SK-N-SH (cell line): Measurements from ENCODE around the gene LENG1. TPM values are rescaled to one million over a fixed set of nuclear protein-coding genes. Genes with fewer than 3 reads are reported as not detected.
A peak's percentile ranks its signal among the peaks of the same experiment; 100 is the strongest.

ENCODE experiments used
- CTCF ChIA-PET: fragments of 300-600, 350-600 bp; formaldehyde crosslinking; extraction: SDS; loops from one replicate; lab custom pipeline; 2021; lab: Yijun Ruan, JAX
- POLR2A ChIA-PET: fragments of 350-600 bp; sonication (Branson Sonifier 250); formaldehyde crosslinking; extraction: SDS; loops from one replicate; lab custom pipeline; 2020; ENCODE audit warnings: antibody characterized with exemption, inconsistent platforms; lab: Yijun Ruan, JAX
- DNase-seq: peaks from one replicate; pipeline ENCODE4 v3.0.0; 2012
- H2AFZ ChIP-seq: fragments of 200-600 bp; sonication (generic); 2 replicates; pipeline ENCODE4 v1.8.1; 2016; ENCODE audit warnings: antibody characterized with exemption, mild to moderate bottlenecking, low read depth
- H3F3A ChIP-seq: fragments of 200-600 bp; sonication (generic); replicated peaks from 2 replicates; pipeline ENCODE3; 2016; ENCODE audit warnings: antibody characterized with exemption, mild to moderate bottlenecking; ENCODE audit not compliant: insufficient read depth
- H3K27ac ChIP-seq, 2 experiments: fragments of 200-500 bp in 1 of 2; fragments of 200-600 bp in 1 of 2; sonication (Bioruptor generic) in 1 of 2; sonication (generic), shearing (Covaris generic) in 1 of 2; 2 replicates each; pipeline versions ENCODE4 v1.5.1 to v1.6.1; 2014 to 2016; ENCODE audit warnings: low read depth in 2 of 2, inconsistent platforms in 1 of 2, low read length in 1 of 2, mild to moderate bottlenecking in 1 of 2, mixed read lengths in 1 of 2
- H3K27me3 ChIP-seq: fragments of 200-600 bp; sonication (generic), shearing (Covaris generic); 2 replicates; pipeline ENCODE4 v1.6.1; 2016; ENCODE audit warnings: mixed run types; ENCODE audit not compliant: insufficient read depth
- H3K36me3 ChIP-seq, 2 experiments: fragments of 200-500 bp in 1 of 2; fragments of 200-600 bp in 1 of 2; sonication (Bioruptor generic) in 1 of 2; sonication (generic) in 1 of 2; replicated peaks in 1 of 2; 2 replicates each; pipeline versions ENCODE3 to v1.5.1; 2014 to 2016; ENCODE audit warnings: low read length in 1 of 2, mild to moderate bottlenecking in 1 of 2; ENCODE audit not compliant: insufficient read depth in 2 of 2, control insufficient read depth in 1 of 2
- H3K4me1 ChIP-seq, 2 experiments: fragments of 200-500 bp in 1 of 2; fragments of 200-600 bp in 1 of 2; sonication (Bioruptor generic) in 1 of 2; sonication (generic), shearing (Covaris generic) in 1 of 2; 2 replicates each; pipeline versions ENCODE4 v1.5.1 to v1.6.1; 2014 to 2016; ENCODE audit warnings: low read depth in 1 of 2, low read length in 1 of 2, mixed run types in 1 of 2; ENCODE audit not compliant: insufficient read depth in 2 of 2, control insufficient read depth in 1 of 2
- H3K4me2 ChIP-seq: fragments of 200-600 bp; sonication (generic), shearing (Covaris generic); 2 replicates; pipeline ENCODE4 v1.6.1; 2017; ENCODE audit warnings: mixed run types
- H3K4me3 ChIP-seq, 2 experiments: fragments of 200-500 bp in 1 of 2; fragments of 200-600 bp in 1 of 2; sonication (Bioruptor generic) in 1 of 2; sonication (generic), shearing (Covaris generic) in 1 of 2; 2 replicates each; pipeline versions ENCODE4 v1.5.1 to v1.8.1; 2014 to 2016; ENCODE audit warnings: low read depth in 2 of 2, inconsistent platforms in 1 of 2, low read length in 1 of 2, mild to moderate bottlenecking in 1 of 2, mixed read lengths in 1 of 2, moderate library complexity in 1 of 2
- H3K79me2 ChIP-seq: fragments of 200-600 bp; sonication (generic); 2 replicates; pipeline ENCODE4 v1.8.1; 2017; ENCODE audit warnings: mild to moderate bottlenecking; ENCODE audit not compliant: insufficient read depth
- H3K9ac ChIP-seq: fragments of 200-600 bp; sonication (generic); 2 replicates; pipeline ENCODE4 v1.6.1; 2017; ENCODE audit warnings: mixed run types
- H3K9me2 ChIP-seq: fragments of 200-600 bp; sonication (generic); 2 replicates; pipeline ENCODE4 v1.6.1; 2017; ENCODE audit warnings: mixed run types
- H3K9me3 ChIP-seq: fragments of 200-600 bp; sonication (generic); 2 replicates; pipeline ENCODE4 v1.6.1; 2017; ENCODE audit warnings: mixed run types, mild to moderate bottlenecking, moderate library complexity
- H4K20me1 ChIP-seq: fragments of 200-600 bp; sonication (generic); 2 replicates; pipeline ENCODE4 v1.6.1; 2017; ENCODE audit warnings: mild to moderate bottlenecking, mixed run types; ENCODE audit not compliant: insufficient read depth
- EP300 ChIP-seq, 2 experiments: IDR thresholded peaks; 2 replicates each; pipeline versions ENCODE4 v1.4.0 to v1.6.1; 2012; ENCODE audit warnings: borderline replicate concordance in 1 of 2, low read depth in 1 of 2, low read length in 1 of 2
- EZH2phosphoT487 ChIP-seq: fragments of 200-600 bp; sonication (generic); IDR thresholded peaks from 2 replicates; pipeline ENCODE4 v1.6.1; 2017; ENCODE audit warnings: low read depth, mixed run types, mild to moderate bottlenecking, antibody characterized with exemption, moderate library complexity, borderline replicate concordance
- FOXJ3 ChIP-seq: sonication (generic); formaldehyde crosslinking; IDR thresholded peaks from 2 replicates; pipeline ENCODE4 v1.5.1; 2020; ENCODE audit warnings: mild to moderate bottlenecking, missing genetic modification reagents
- JUND ChIP-seq: IDR thresholded peaks from 2 replicates; pipeline ENCODE4 v1.4.0; 2012
- NFIC ChIP-seq: IDR thresholded peaks from 2 replicates; pipeline ENCODE4 v1.4.0; 2012; ENCODE audit warnings: borderline replicate concordance
- NRF1 ChIP-seq: IDR thresholded peaks from 2 replicates; pipeline ENCODE4 v1.6.1; 2012; ENCODE audit warnings: low read depth, mild to moderate bottlenecking, low read length
- POLR2AphosphoS5 ChIP-seq: IDR thresholded peaks from 2 replicates; pipeline ENCODE4 v1.6.1; 2012; ENCODE audit warnings: low read depth, low read length
- RCOR1 ChIP-seq: fragments of 150-350 bp; IDR thresholded peaks from 2 replicates; pipeline ENCODE4 v1.6.1; 2017; ENCODE audit warnings: antibody characterized with exemption, low read length
- RFX5 ChIP-seq: IDR thresholded peaks from 2 replicates; pipeline ENCODE4 v1.6.1; 2012; ENCODE audit warnings: mild to moderate bottlenecking, improper control_type of control experiment, low read length
- RXRA ChIP-seq: IDR thresholded peaks from 2 replicates; pipeline ENCODE4 v1.4.0; 2012; ENCODE audit warnings: low read depth, mild to moderate bottlenecking, borderline replicate concordance
- SIN3A ChIP-seq: IDR thresholded peaks from 2 replicates; pipeline ENCODE4 v1.6.1; 2012; ENCODE audit warnings: low read depth, mild to moderate bottlenecking, low read length, moderate library complexity, borderline replicate concordance
- WGBS: methylation state at CpG from one replicate; pipeline ENCODE4 v1.1.6; 2017; ENCODE audit warnings: low lambda C conversion rate; 5-methylcytosine and 5-hydroxymethylcytosine counted together
- polyA plus RNA-seq, 3 experiments: library from polyadenylated mRNA; depleted of rRNA; stranded (reverse); fragments of >200 nt; gene quantifications; 2 replicates each; pipeline ENCODE4 v1.2.3, GENCODE V29; 2012
- TF ChIP-seq, protein P1 (sequence below): IDR thresholded peaks from 2 replicates; pipeline ENCODE4 v1.4.0; 2012; ENCODE audit warnings: low read depth
- TF ChIP-seq, protein P2 (sequence below): IDR thresholded peaks from 2 replicates; pipeline ENCODE4 v1.4.0; 2012; ENCODE audit warnings: low read depth, borderline replicate concordance
- TF ChIP-seq, protein P3 (sequence below): IDR thresholded peaks from 2 replicates; pipeline ENCODE4 v1.6.1; 2012; ENCODE audit warnings: mild to moderate bottlenecking, low read depth, low read length, moderate library complexity

Gene LENG1
- polyA plus RNA-seq, 1 of the 3 experiments (the other 2 are of a cell fraction): 11.4 TPM

DNA sequence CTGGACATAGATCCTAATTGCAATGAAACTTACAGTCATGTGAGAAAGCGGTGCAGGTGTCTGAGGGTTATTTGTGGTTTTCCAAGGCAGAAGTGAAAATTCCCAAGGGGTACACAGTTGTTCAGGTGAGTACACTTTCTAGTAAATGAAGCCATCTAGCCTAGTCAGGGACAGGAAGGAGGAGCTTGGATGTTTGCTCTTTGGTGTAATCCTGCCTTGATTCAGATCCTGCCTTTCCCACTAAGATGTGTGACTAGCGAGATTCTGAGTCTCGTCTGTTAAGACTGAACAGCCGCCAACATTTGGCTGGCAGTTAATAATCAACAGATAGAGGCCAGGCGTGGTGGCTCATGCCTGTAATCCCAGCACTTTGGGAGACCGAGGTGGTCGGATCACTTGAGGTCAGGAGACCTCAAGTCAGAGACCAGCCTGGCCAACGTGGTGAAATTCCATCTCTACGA, 43.7 kb upstream of the LENG1 start:
- ChIA-PET POLR2A (interaction anchor here (4.8 kb wide), 1 partner anchor 7 kb away, joined by 27 read pairs; no protein-coding TSS in a partner anchor), CTCF (interaction anchor here (2.0 kb wide), 1 partner anchor 35 kb away, joined by 6 read pairs; no protein-coding TSS in a partner anchor)
- H3K27ac ChIP-seq: peak overlapping the region in 1 of 2 experiments; percentile 4; a peak in 1 of 4 replicates
- WGBS: 64% methylated on average over 9 of the region's 9 CpGs
- H2AFZ ChIP-seq: no peak overlapping the region
- TF ChIP-seq, protein P1, sequence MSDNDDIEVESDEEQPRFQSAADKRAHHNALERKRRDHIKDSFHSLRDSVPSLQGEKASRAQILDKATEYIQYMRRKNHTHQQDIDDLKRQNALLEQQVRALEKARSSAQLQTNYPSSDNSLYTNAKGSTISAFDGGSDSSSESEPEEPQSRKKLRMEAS: no peak
- no peak for TF ChIP-seq NRF1
- TF ChIP-seq EZH2phosphoT487: no peak
- no peak for TF ChIP-seq SIN3A
- TF ChIP-seq RFX5: no peak
- no peak for TF ChIP-seq RXRA
- TF ChIP-seq, all 33 proteins: peak for 0
- Histone ChIP-seq H3K9ac (peak overlapping the region; percentile 85), H4K20me1 (peaks cover 72% of the 10 kb centered on the region), H3K79me2 (peaks cover 64% of the 10 kb centered on the region), H3K27me3 (no peaks in the 10 kb centered on the region), H3K9me3 (no peaks in the 10 kb centered on the region), H3K4me1 (peaks cover 36 to 37% of the 10 kb centered on the region in 2 experiments), H3F3A (peaks cover 56% of the 10 kb centered on the region), H3K4me2 (peak overlapping the region; percentile 97), H3K4me3 (peak overlapping the region; percentile 0 to 86; a peak in 2 of 4 replicates), H3K9me2 (no peaks in the 10 kb centered on the region), H3K36me3 (peaks cover 60 to 65% of the 10 kb centered on the region in 2 experiments)
- DNase-seq: no peak

DNA sequence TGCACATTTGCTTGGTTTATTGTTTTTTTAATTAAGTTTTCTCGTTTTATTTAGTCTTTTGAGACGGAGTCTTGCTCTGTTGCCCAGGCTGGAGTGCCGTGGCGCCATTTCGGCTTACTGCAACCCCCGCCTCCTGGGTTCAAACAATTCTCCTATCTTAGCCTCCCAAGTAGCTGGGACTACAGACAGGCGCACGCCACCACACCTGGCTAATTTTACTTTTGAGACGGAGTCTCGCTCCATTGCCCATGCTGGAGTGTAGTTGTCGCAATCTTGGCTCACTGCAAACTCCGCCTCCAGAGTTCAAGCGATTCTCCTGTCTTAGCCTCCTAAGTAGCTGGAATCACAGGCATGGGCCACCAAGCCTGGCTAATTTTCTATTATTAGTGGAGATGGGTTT, 42.5 kb upstream of the LENG1 start:
- Histone ChIP-seq H3K36me3 (peaks cover 54% of the 10 kb centered on the region in 2 experiments), H3K9ac (peak overlapping the region; percentile 85), H3K4me1 (peaks cover 33 to 36% of the 10 kb centered on the region in 2 experiments), H3K9me2 (no peaks in the 10 kb centered on the region), H3K9me3 (no peaks in the 10 kb centered on the region), H3K27ac (no peak overlapping the region), H3K27me3 (no peaks in the 10 kb centered on the region), H3K4me3 (peak overlapping the region; percentile 66 to 86), H4K20me1 (peaks cover 60% of the 10 kb centered on the region), H3F3A (peaks cover 44% of the 10 kb centered on the region), H2AFZ (no peak overlapping the region), H3K4me2 (peak overlapping the region; percentile 97), H3K79me2 (peaks cover 63% of the 10 kb centered on the region)
- TF ChIP-seq NFIC: no peak
- no peak for TF ChIP-seq JUND
- TF ChIP-seq RCOR1: no peak
- no peak for TF ChIP-seq EP300 (IDR thresholded peaks at IDR 0.05; ENCODE audit: borderline replicate concordance in 1 of 2, low read depth in 1 of 2, low read length in 1 of 2)
- TF ChIP-seq FOXJ3 (CRISPR knock-in tag): no peak
- no peak for TF ChIP-seq EZH2phosphoT487
- no peak for TF ChIP-seq RXRA
- TF ChIP-seq POLR2AphosphoS5: no peak
- TF ChIP-seq, protein P2, sequence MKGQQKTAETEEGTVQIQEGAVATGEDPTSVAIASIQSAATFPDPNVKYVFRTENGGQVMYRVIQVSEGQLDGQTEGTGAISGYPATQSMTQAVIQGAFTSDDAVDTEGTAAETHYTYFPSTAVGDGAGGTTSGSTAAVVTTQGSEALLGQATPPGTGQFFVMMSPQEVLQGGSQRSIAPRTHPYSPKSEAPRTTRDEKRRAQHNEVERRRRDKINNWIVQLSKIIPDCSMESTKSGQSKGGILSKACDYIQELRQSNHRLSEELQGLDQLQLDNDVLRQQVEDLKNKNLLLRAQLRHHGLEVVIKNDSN: no peak
- TF ChIP-seq SIN3A: no peak
- TF ChIP-seq, protein P3, sequence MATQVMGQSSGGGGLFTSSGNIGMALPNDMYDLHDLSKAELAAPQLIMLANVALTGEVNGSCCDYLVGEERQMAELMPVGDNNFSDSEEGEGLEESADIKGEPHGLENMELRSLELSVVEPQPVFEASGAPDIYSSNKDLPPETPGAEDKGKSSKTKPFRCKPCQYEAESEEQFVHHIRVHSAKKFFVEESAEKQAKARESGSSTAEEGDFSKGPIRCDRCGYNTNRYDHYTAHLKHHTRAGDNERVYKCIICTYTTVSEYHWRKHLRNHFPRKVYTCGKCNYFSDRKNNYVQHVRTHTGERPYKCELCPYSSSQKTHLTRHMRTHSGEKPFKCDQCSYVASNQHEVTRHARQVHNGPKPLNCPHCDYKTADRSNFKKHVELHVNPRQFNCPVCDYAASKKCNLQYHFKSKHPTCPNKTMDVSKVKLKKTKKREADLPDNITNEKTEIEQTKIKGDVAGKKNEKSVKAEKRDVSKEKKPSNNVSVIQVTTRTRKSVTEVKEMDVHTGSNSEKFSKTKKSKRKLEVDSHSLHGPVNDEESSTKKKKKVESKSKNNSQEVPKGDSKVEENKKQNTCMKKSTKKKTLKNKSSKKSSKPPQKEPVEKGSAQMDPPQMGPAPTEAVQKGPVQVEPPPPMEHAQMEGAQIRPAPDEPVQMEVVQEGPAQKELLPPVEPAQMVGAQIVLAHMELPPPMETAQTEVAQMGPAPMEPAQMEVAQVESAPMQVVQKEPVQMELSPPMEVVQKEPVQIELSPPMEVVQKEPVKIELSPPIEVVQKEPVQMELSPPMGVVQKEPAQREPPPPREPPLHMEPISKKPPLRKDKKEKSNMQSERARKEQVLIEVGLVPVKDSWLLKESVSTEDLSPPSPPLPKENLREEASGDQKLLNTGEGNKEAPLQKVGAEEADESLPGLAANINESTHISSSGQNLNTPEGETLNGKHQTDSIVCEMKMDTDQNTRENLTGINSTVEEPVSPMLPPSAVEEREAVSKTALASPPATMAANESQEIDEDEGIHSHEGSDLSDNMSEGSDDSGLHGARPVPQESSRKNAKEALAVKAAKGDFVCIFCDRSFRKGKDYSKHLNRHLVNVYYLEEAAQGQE: no peak
- POLR2A ChIA-PET: interaction anchor here (3.4 to 4.8 kb wide), 2 partner anchors 8 to 12 kb away, joined by 27 to 50 read pairs; partner anchors contain the start of genes MBOAT7 and TSEN34
- CTCF ChIA-PET: interaction anchor here (1.1 kb wide), 1 partner anchor 13 kb away, joined by 4 read pairs; the partner anchor contains the start of gene MBOAT7
- no peak for DNase-seq
- 76% methylated on average over 13 of the region's 13 CpGs for WGBS
